DMS114 treated with DMSO at 0.1 percent for 48 hours (cell line): ENCODE data around the gene S100G.
A peak's percentile ranks its signal among the peaks of the same experiment; 100 is the strongest.

Source experiments
- DNase-seq: peaks from one replicate; lab custom pipeline; 2025; ENCODE audit not compliant: unreplicated experiment; lab: John Stamatoyannopoulos, UW

S100G gene

DNA sequence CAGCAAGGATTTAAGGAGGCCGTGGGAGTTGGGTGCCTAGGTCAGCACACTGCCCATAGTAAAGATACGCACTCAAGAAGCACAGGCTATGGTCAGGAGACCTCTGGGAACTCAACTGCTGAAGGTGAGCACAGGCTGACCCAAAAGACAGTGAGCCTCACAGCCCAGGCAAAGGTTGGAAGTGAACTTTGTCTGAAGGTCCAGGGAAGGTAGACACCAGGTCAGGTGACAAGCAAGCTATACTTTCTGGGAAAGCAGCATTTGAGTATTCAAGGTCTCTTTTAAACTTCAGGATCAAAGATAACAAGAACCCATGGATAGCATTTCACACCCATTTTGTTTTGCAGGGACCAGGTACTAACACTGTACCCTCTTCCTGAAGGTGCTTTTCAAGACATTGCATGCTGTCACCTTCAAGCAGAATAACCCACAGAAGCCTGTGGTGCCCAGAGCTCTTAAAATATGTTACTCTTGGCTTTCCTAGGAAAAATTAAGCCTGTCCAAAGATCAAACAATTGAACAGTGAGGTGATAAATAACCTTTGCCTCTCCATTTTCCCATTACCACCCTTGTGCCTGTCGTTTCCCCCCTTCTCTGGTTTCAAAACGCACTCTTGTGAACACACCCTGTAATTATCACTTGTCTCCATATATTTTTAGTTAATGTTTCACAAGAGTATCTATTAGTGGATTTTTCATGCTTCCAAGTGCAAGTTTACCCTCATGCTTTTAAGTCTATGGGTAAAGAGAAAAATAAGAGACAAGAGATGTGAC lies 3.4 kb upstream of the S100G start:
- no peak for DNase-seq

GRCh38 chrX:16651391-16652024 lies 1.6 kb downstream of the S100G start:
- no peak for DNase-seq

GRCh38 chrX:16653424-16653823 lies 3.5 kb downstream of the S100G start:
- DNase-seq = no peak

GRCh38 chrX:16654093-16654492 lies 4.1 kb downstream of the S100G start:
- no peak for DNase-seq

- no peak for DNase-seq
These were observed 8.3 kb downstream of the S100G start for GRCh38 chrX:16658284-16658683.

DNA sequence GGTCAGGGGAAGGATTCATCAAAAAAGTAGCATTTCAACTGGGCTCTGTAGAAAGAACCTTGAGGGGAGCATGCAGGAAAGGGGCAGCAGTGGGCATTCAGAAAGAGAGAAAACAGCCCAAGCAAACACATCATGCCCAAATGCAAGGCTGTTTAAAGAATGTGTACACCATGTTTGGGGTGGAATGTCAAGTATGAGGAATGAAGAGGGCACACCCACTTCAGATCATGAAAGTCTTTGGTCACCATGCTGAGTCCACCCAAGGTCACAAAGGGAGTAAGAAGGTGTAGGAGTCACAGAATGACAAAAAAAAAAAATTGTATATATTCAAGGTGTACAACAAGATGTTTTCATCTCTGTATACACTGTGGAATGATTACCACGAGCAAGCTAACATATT lies 9.4 kb downstream of the S100G start:
- DNase-seq = no peak

DNA sequence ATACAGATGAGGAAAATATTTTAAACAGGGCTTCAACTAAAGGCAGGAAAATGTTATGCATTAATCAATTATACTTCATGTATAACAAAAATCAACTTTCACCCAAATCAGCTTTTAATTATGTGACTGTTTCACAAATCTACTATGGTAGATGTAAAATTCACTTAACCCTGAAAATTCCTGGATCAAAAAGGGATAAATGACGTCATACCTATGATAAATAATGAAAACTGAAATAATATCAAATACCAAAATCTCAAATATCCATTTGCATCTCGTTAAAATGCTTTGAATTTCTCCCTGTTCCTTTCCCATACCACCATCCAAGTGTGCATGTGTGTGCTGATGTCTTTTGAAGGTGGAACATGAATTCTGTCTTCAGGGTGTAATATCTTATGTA lies 11.5 kb downstream of the S100G start:
- no peak for DNase-seq

DNA sequence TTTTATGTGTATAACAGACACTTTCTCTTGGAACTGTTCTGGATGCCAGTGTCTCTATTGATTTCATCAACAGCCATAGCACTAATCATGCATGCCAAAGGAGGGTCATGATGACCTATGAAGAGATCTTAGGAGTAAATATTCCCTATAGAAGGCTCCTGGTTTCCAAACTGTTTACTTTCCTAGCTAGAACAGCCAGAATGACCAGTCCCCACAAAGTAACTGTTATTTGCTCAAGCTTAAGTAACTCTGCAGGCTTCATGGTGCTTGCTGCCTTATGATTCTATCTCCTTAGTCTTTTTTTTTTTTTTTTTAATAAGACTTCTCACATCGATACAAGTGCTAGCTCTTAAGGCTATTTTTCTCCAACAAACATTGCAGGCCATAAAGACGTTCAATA lies 12.4 kb downstream of the S100G start:
- no peak for DNase-seq

- DNase-seq = no peak
These were observed 14.1 kb downstream of the S100G start for GRCh38 chrX:16664074-16664473.

GRCh38 chrX:16664626-16665025 lies 14.7 kb downstream of the S100G start:
- DNase-seq = no peak

GRCh38 chrX:16665089-16665488 lies 15.1 kb downstream of the S100G start:
- DNase-seq = no peak

- no peak for DNase-seq
These were observed 16.6 kb downstream of the S100G start for GRCh38 chrX:16666541-16666940.

DNA sequence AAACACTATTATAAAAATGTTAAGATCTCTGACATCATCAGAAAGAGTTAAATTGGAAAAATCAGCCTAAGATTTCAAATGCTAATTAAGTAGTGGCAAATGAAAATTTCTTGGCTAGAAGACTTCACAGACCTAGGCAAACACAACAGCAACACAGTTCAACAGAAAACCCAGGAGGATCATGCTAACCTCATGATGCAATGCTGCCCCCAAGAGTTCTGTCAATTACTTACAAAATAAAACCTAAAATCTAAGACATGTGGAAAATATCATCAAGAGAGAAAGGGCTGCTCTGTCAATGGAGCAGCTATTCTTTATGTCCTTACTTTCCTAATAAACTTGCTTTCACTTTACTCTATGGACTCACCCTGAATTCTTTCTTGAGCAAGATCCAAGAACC lies 21.0 kb downstream of the S100G start:
- DNase-seq = peak; percentile 6

- DNase-seq = no peak
These were observed 28.7 kb downstream of the S100G start for GRCh38 chrX:16678689-16679088.

GRCh38 chrX:16683007-16683664 lies 33.2 kb downstream of the S100G start:
- no peak for DNase-seq

DNA sequence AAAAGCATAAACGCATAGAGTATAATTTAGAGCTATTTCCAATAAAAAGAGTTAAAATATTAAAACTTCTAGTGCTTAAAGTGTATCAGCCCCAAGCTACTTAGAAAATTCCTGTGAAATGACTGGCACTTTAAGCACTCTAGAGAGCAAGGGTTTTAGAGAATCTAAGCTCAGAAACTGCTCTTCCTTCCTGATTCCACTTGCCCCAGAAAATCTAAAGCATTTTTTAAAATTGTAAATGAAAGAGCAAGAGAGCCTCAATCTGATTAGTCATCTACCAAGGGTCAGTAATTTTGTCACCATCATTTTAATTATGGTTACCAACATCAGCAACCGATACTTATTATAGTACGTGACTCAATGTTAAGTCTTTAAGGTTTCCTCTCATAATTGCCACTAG lies 37.6 kb downstream of the S100G start:
- DNase-seq = no peak

- peak; percentile 34 for DNase-seq
These were observed 45.2 kb downstream of the S100G start for GRCh38 chrX:16695079-16695676.

GRCh38 chrX:16696956-16697355 lies 47.0 kb downstream of the S100G start:
- no peak for DNase-seq

GRCh38 chrX:16699389-16699788 lies 49.4 kb downstream of the S100G start:
- DNase-seq = no peak

- no peak for DNase-seq
These were observed 50.8 kb downstream of the S100G start for GRCh38 chrX:16700734-16701133.

- no peak for DNase-seq
These were observed 53.0 kb downstream of the S100G start for GRCh38 chrX:16702700-16703599.
